ENCODE results near the gene RUVBL1. TPM values are rescaled to one million over a fixed set of nuclear protein-coding genes. Genes with fewer than 3 reads are reported as not detected.

RUVBL1 gene
- total and polyA plus RNA-seq, 2 of the 4 experiments (the other 2 are of a cell fraction), result 68.7 to 83.3 TPM

DNA sequence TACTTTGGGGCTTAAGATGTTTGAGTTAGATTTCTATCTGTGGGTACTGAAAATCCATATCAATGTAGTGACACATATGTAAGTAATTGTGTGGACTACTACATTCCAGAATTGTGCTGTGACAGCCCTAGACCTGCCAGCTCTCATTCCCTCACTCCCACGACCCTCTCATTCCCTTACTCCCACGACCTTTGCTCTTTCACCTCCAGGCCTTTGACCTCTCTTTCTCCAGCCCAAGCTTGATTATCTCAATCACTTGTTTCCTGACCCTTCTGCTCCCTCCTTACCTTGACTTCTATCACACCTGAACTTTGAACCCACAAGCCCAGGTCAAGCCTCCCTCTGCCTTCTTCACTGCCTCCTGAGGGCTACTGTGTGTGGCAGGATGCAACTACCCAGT, 3.6 kb upstream of the RUVBL1 start:
- dilution Hi-C loops (cut with HindIII; ENCODE audit: low sequenced_read_pairs, unreplicated experiment) (no loop called here), in situ Hi-C loops (cut with MboI; ENCODE audit: low sequenced_read_pairs) (loop anchor here (10.0 kb wide), 1 partner anchor 52 kb away; no protein-coding TSS in a partner anchor), intact Hi-C loops (cut with micrococcal nuclease) (no loop called here)
- Histone ChIP-seq H3K27ac (ENCODE audit: insufficient read depth, low read length) (no peak overlapping the region), H2AK5ac (ENCODE audit: low read depth, low read length) (no peak overlapping the region), H3K4me3 (ENCODE audit: insufficient read depth, low read depth, low read length) (no peak overlapping the region), H2BK15ac (ENCODE audit: low read depth, low read length) (no peak overlapping the region), H2AFZ (replicated peaks; ENCODE audit: low read length, poor library complexity) (no peak overlapping the region), H3K23ac (ENCODE audit: low read depth, low read length) (no peak overlapping the region), H3K18ac (ENCODE audit: low read depth, low read length) (no peak overlapping the region), H4K91ac (ENCODE audit: insufficient read depth, low read depth, low read length) (no peak overlapping the region), H3K14ac (replicated peaks; ENCODE audit: low read depth, low read length) (no peak overlapping the region), H3K27me3 (ENCODE audit: control insufficient read depth, insufficient read depth, low read length) (no peaks in the 10 kb centered on the region), H3K4me2 (ENCODE audit: low read depth, low read length) (no peak overlapping the region), H3K56ac (ENCODE audit: extremely low read depth, insufficient read depth, low read length) (no peak overlapping the region), H2BK120ac (ENCODE audit: low read depth, low read length) (no peak overlapping the region), H4K5ac (ENCODE audit: low read depth, low read length) (no peak overlapping the region), H3K9ac (ENCODE audit: low read depth, low read length) (no peak overlapping the region), H2AK9ac (replicated peaks; ENCODE audit: low read depth, low read length, poor library complexity) (no peak overlapping the region), H2BK5ac (ENCODE audit: low read depth, low read length, poor library complexity, severe bottlenecking) (no peak overlapping the region), H3K9me3 (ENCODE audit: control insufficient read depth, insufficient read depth, low read length) (0 out of 2 replicates have a peak, but pooled peaks cover 1% of the 10 kb centered on the region), H4K20me1 (ENCODE audit: insufficient read depth, low read length) (no peaks in the 10 kb centered on the region), H3K36me3 (ENCODE audit: control insufficient read depth, insufficient read depth, low read length) (no peaks in the 10 kb centered on the region), H3K4ac (ENCODE audit: low read depth, low read length) (no peak overlapping the region), H3K79me1 (ENCODE audit: low read depth in 1 of 2, low read length in 2 of 2) (peaks cover 9 to 13% of the 10 kb centered on the region in 2 experiments), H3K4me1 (ENCODE audit: control insufficient read depth, insufficient read depth, low read length) (no peaks in the 10 kb centered on the region), H4K8ac (ENCODE audit: low read depth in 2 of 2, low read length in 2 of 2) (no peak overlapping the region), H2BK20ac (ENCODE audit: low read depth, low read length) (no peak overlapping the region), H3K9me1 (ENCODE audit: insufficient read depth, low read length) (peaks cover 7% of the 10 kb centered on the region)
- WGBS, 2 experiments (ENCODE audit: extremely low coverage in 2 of 2, insufficient read length in 1 of 2), result 13% methylated on average over 2 of the region's 2 CpGs; no CpG with 5 or more reads in 1 of the 2 experiments
- ChIA-PET POLR2A (ENCODE audit: unreplicated experiment) (no interaction called here), CTCF (no interaction called here)
- no peak for DNase-seq
- ATAC-seq (ENCODE audit: low read depth), result no peak
- TF ChIP-seq NFE2L2 (IDR thresholded peaks at IDR 0.05; ENCODE audit: low read depth, low read length) (no peak), SMC3 (IDR thresholded peaks at IDR 0.05; ENCODE audit: low read depth, low read length) (no peak), RFX5 (IDR thresholded peaks at IDR 0.05; ENCODE audit: low read depth, low read length) (no peak), FOS (IDR thresholded peaks at IDR 0.05; ENCODE audit: low read depth, low read length) (no peak), RCOR1 (IDR thresholded peaks at IDR 0.05; ENCODE audit: insufficient replicate concordance, low read length) (no peak), MAZ (IDR thresholded peaks at IDR 0.05; ENCODE audit: borderline replicate concordance, low read depth, low read length) (no peak), MXI1 (IDR thresholded peaks at IDR 0.05; ENCODE audit: borderline replicate concordance, low read depth, low read length) (no peak), CHD1 (IDR thresholded peaks at IDR 0.05; ENCODE audit: low read depth, low read length) (no peak), RAD21 (IDR thresholded peaks at IDR 0.05; ENCODE audit: low read length) (no peak), POLR2A (IDR thresholded peaks at IDR 0.05; ENCODE audit: low read depth, low read length) (no peak), CEBPB (IDR thresholded peaks at IDR 0.05; ENCODE audit: low read depth, low read length) (no peak), BHLHE40 (IDR thresholded peaks at IDR 0.05; ENCODE audit: low read depth, low read length) (no peak), MAFK (IDR thresholded peaks at IDR 0.05; ENCODE audit: low read depth, low read length) (no peak)
- TF ChIP-seq, protein P1, sequence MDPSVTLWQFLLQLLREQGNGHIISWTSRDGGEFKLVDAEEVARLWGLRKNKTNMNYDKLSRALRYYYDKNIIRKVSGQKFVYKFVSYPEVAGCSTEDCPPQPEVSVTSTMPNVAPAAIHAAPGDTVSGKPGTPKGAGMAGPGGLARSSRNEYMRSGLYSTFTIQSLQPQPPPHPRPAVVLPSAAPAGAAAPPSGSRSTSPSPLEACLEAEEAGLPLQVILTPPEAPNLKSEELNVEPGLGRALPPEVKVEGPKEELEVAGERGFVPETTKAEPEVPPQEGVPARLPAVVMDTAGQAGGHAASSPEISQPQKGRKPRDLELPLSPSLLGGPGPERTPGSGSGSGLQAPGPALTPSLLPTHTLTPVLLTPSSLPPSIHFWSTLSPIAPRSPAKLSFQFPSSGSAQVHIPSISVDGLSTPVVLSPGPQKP (IDR thresholded peaks at IDR 0.05; ENCODE audit: borderline replicate concordance, low read depth, low read length), result no peak
- TF ChIP-seq, protein P2, sequence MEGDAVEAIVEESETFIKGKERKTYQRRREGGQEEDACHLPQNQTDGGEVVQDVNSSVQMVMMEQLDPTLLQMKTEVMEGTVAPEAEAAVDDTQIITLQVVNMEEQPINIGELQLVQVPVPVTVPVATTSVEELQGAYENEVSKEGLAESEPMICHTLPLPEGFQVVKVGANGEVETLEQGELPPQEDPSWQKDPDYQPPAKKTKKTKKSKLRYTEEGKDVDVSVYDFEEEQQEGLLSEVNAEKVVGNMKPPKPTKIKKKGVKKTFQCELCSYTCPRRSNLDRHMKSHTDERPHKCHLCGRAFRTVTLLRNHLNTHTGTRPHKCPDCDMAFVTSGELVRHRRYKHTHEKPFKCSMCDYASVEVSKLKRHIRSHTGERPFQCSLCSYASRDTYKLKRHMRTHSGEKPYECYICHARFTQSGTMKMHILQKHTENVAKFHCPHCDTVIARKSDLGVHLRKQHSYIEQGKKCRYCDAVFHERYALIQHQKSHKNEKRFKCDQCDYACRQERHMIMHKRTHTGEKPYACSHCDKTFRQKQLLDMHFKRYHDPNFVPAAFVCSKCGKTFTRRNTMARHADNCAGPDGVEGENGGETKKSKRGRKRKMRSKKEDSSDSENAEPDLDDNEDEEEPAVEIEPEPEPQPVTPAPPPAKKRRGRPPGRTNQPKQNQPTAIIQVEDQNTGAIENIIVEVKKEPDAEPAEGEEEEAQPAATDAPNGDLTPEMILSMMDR (conservative IDR thresholded peaks at IDR 0.05; ENCODE audit: low read depth, low read length), result no peak
- TF ChIP-seq, protein P3, sequence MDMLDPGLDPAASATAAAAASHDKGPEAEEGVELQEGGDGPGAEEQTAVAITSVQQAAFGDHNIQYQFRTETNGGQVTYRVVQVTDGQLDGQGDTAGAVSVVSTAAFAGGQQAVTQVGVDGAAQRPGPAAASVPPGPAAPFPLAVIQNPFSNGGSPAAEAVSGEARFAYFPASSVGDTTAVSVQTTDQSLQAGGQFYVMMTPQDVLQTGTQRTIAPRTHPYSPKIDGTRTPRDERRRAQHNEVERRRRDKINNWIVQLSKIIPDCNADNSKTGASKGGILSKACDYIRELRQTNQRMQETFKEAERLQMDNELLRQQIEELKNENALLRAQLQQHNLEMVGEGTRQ (IDR thresholded peaks at IDR 0.05; ENCODE audit: low read depth, low read length), result no peak
- no TSS peak for BruUV-seq (replicated peaks)

Data from IMR-90 (cell line).